D721Med (cell line): Measurements from ENCODE around the gene CAMK2D.
"Not testable (repeated sequence)": the region's sequence is repeated elsewhere in the genome, so short reads cannot be mapped to it uniquely, and the experiment has no call there.

Experiments used
- DNase-seq: peaks from one replicate; pipeline ENCODE4 v3.0.0; 2011; ENCODE audit warnings: low spot score; ENCODE audit not compliant: insufficient read length
- FAIRE-seq: peaks from 2 replicates; lab custom pipeline; 2011; peaks lifted over from hg19 to GRCh38; lab: Jason Lieb, UNC
- TF ChIP-seq, protein P1 (sequence below): IDR thresholded peaks from 2 replicates; pipeline ENCODE4 v1.5.1; 2012; ENCODE audit warnings: mild to moderate bottlenecking, control low read depth; ENCODE audit not compliant: insufficient read depth; ENCODE audit errors: missing control alignments

CAMK2D gene

DNA sequence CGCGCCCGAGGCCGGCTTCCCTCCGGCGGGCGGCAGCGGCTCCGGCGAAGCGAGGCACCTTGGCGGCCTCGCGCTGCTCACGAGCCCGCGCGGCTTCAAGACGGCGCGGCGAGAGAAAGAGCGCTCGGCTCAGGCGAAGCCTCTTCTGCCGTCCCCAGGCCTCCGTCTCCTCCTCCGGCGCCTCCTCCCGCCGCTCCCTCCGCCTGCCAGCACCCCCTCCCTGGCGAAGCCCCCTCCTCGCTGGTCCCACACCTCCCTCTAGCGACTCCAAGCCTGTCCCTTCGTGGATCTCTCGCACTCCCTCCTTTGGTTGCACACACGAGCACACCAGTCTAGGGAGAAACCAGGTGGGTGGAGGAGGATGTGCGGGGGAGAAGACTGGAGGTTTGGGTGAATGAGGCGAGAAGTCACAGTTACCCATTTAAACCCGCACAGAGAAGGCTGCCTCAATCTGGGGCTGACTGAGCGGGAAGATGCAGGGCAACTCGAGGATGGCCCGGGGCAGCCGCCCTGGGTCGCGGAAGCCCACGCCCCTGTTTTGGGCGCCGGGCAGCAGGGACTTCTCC, at the start of gene CAMK2D:
TSS of gene CAMK2D (minus strand) at position 119 of the 566 bp plus-strand sequence. CDS start 670 bp downstream, outside the sequence.
- TF ChIP-seq, protein P1, sequence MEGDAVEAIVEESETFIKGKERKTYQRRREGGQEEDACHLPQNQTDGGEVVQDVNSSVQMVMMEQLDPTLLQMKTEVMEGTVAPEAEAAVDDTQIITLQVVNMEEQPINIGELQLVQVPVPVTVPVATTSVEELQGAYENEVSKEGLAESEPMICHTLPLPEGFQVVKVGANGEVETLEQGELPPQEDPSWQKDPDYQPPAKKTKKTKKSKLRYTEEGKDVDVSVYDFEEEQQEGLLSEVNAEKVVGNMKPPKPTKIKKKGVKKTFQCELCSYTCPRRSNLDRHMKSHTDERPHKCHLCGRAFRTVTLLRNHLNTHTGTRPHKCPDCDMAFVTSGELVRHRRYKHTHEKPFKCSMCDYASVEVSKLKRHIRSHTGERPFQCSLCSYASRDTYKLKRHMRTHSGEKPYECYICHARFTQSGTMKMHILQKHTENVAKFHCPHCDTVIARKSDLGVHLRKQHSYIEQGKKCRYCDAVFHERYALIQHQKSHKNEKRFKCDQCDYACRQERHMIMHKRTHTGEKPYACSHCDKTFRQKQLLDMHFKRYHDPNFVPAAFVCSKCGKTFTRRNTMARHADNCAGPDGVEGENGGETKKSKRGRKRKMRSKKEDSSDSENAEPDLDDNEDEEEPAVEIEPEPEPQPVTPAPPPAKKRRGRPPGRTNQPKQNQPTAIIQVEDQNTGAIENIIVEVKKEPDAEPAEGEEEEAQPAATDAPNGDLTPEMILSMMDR = peak; percentile 84
- DNase-seq (peak; percentile 33), FAIRE-seq (no peak)

DNA sequence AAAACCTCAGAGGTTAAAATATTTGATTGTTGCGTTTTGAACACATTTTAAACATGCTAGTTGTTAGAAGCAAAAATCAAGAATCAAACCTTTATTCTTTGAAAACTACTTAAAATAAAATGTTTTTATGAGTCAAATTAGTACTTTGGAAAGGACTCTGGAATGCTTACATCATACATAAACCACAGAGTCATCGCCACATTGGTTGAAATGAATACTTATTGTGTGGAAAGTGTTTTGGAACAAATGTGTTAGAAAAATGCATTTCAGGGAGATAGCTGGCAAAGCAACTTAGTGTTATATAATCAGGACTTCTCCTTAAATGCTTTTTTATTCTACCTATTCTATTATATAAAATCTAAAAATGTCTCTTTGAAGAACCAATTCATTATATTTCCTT, 49.4 kb upstream of the CAMK2D start:
- no peak for FAIRE-seq
- no peak for DNase-seq
- TF ChIP-seq, protein P1 = no peak

DNA sequence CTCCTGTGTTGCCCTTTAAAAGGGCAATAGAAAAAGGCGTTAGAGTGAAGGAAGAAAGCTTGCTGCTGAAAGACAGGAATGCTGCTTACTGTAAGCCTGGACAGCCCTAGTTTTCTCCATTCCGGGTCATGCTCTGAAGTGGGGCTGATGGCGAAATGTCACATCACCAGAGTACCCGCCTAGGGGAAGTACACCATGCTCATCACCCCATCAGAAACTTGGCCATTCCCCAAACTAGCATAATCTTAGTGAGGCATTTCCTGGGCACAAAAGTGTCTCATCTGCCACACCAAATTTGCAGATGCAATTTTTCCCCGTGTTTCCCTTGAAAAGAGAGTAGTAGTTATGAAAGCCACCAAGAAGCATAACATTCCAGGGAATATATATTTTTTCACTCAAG, 47.8 kb upstream of the CAMK2D start:
- no peak for FAIRE-seq
- no peak for DNase-seq
- TF ChIP-seq, protein P1 = no peak

DNA sequence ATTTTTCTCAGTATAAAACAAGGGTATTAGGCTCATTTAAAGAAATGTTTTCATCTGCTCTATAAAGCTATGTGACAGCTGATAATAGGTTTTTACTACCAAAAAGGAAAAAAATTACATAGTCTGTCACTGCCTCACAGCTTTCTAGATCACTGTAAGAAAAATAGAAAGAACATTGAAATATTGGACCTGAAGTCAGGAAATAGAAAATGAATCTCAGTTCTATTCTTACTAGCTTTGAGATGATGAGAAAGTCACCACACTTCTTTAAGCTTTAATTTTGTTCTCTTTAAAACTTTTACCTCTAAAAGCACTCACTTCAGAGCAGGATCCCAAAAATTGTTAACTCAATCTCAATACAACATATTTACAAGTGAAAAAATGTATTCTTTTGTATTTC, 45.3 kb upstream of the CAMK2D start:
- TF ChIP-seq, protein P1 = no peak
- DNase-seq = no peak
- FAIRE-seq = no peak

DNA sequence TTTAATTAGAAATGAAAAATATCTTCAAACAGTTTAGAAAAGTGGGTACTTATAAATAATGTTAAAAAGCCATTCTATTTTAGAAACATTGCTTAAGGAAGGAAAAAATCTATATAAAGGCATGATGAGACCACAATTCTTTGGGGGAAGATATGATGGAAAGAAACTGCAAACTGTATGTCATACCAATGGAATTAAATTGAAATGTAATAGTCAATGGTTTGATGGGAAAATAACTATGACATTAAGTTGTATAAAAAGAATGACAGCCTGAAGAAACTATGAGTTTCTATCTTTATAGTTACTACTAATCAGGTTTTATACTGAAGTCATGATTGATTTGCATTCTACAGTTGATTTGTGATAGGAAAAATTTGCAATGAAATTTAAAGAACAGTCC, 40.3 kb upstream of the CAMK2D start:
- no peak for DNase-seq
- TF ChIP-seq, protein P1 = no peak
- FAIRE-seq = no peak

DNA sequence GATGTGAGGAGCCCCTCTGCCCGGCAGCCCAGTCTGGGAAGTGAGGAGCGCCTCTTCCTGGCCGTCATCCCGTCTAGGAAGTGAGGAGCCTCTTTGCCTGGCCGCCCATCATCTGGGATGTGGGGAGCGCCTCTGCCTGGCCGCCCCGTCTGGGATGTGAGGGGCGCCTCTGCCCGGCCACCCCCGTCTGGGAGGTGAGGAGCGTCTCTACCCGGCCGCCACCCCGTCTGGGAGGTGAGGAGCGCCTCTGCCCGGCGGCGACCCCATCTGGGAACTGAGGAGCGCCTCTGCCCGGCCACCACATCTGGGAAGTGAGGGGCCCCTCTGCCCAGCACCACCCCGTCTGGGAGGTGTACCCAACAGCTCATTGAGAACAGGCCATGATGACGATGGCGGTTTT, 34.8 kb upstream of the CAMK2D start:
- FAIRE-seq, DNase-seq: not testable (repeated sequence)

DNA sequence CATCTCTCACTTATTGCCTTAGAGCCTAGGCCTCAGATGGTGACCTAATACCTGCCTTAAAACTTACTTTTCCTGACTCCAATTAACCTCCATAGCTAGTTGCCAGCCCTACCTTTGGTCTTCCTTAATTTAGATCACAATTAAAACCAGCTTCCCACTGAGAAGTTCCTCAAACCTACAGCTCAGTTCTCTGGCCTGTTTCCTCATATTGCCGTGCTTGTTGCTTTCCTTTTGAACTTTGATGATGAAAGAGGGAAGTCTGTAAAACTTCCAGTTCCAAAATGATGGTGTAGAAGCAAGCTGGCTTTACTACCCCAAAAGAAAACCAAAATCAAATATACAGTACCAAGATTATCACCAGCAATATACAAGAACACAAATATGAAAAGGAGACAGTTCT, 28.9 kb upstream of the CAMK2D start:
- TF ChIP-seq, protein P1 = no peak
- no peak for FAIRE-seq

More for the DNA sequence above, 28.9 kb upstream of the CAMK2D start:
- DNase-seq = no peak
